IMR-90 (cell line): ENCODE results near the gene MRPL43. TPM values are rescaled to one million over a fixed set of nuclear protein-coding genes. Genes with fewer than 3 reads are reported as not detected.

Source experiments
- ATAC-seq: fragments of 200-7000 bp; cut with Tn5 transposase; 2 replicates; pipeline ENCODE4 v1.9.1; 2020; ENCODE audit warnings: low read depth, mild to moderate bottlenecking, moderate library complexity
- BruUV-seq: library from RNA; stranded (reverse); fragments of 400-500 nt; replicated peaks from 2 replicates; lab custom pipeline; 2021; lab: Mats Ljungman, UMichigan
- CTCF ChIA-PET: fragments of 300-600 bp; formaldehyde crosslinking; extraction: SDS; loops from one replicate; lab custom pipeline; 2021; ENCODE audit warnings: antibody characterized with exemption; lab: Yijun Ruan, JAX
- POLR2A ChIA-PET: fragments of 300-600 bp; sonication (Branson Sonifier 250); formaldehyde crosslinking; loops from one replicate; lab custom pipeline; 2022; ENCODE audit warnings: antibody characterized with exemption; ENCODE audit not compliant: unreplicated experiment; lab: Charles Lee
- DNase-seq: peaks from one replicate; pipeline ENCODE4 v3.0.0; 2013
- H2AFZ ChIP-seq: replicated peaks from 2 replicates; pipeline ENCODE3; 2013; ENCODE audit warnings: low read length, mild to moderate bottlenecking; ENCODE audit not compliant: poor library complexity
- H2AK5ac ChIP-seq: 2 replicates; pipeline ENCODE4 v1.6.1; 2013; ENCODE audit warnings: low read depth, low read length, inconsistent platforms
- H2AK9ac ChIP-seq: replicated peaks from 2 replicates; pipeline ENCODE3; 2013; ENCODE audit warnings: mild to moderate bottlenecking, low read depth, low read length, moderate library complexity; ENCODE audit not compliant: poor library complexity
- H2BK120ac ChIP-seq: 2 replicates; pipeline ENCODE4 v1.6.1; 2013; ENCODE audit warnings: low read depth, low read length, inconsistent platforms
- H2BK15ac ChIP-seq: 3 replicates; pipeline ENCODE4 v1.6.1; 2013; ENCODE audit warnings: low read depth, low read length, inconsistent platforms
- H2BK20ac ChIP-seq: 2 replicates; pipeline ENCODE4 v1.6.1; 2013; ENCODE audit warnings: low read depth, mild to moderate bottlenecking, inconsistent platforms, low read length, moderate library complexity
- H2BK5ac ChIP-seq: 2 replicates; pipeline ENCODE4 v1.6.1; 2013; ENCODE audit warnings: mild to moderate bottlenecking, low read depth, low read length, inconsistent platforms; ENCODE audit not compliant: poor library complexity, severe bottlenecking
- H3K14ac ChIP-seq: replicated peaks from 2 replicates; pipeline ENCODE4 v1.6.1; 2013; ENCODE audit warnings: low read depth, low read length, inconsistent platforms
- H3K18ac ChIP-seq: 2 replicates; pipeline ENCODE4 v1.6.1; 2013; ENCODE audit warnings: low read depth, low read length, control low read depth
- H3K23ac ChIP-seq: 2 replicates; pipeline ENCODE4 v1.6.1; 2013; ENCODE audit warnings: low read depth, low read length, inconsistent platforms
- H3K27ac ChIP-seq: 2 replicates; pipeline ENCODE4 v1.5.1; 2013; ENCODE audit warnings: mild to moderate bottlenecking, control low read depth, low read length; ENCODE audit not compliant: insufficient read depth
- H3K27me3 ChIP-seq: 2 replicates; pipeline ENCODE4 v1.6.1; 2013; ENCODE audit warnings: low read length; ENCODE audit not compliant: control insufficient read depth, insufficient read depth
- H3K36me3 ChIP-seq: 2 replicates; pipeline ENCODE4 v1.6.1; 2013; ENCODE audit warnings: low read length, mixed read lengths; ENCODE audit not compliant: control insufficient read depth, insufficient read depth
- H3K4ac ChIP-seq: 2 replicates; pipeline ENCODE4 v1.6.1; 2013; ENCODE audit warnings: low read depth, low read length, inconsistent platforms
- H3K4me1 ChIP-seq: 2 replicates; pipeline ENCODE4 v1.6.1; 2013; ENCODE audit warnings: low read length, mixed read lengths; ENCODE audit not compliant: control insufficient read depth, insufficient read depth
- H3K4me2 ChIP-seq: 2 replicates; pipeline ENCODE4 v1.6.1; 2013; ENCODE audit warnings: low read depth, mild to moderate bottlenecking, control low read depth, low read length, moderate library complexity
- H3K4me3 ChIP-seq: 2 replicates; pipeline ENCODE4 v1.5.1; 2013; ENCODE audit warnings: low read depth, mild to moderate bottlenecking, control low read depth, low read length, moderate library complexity; ENCODE audit not compliant: insufficient read depth
- H3K56ac ChIP-seq: 2 replicates; pipeline ENCODE4 v1.6.1; 2013; ENCODE audit warnings: low read length, inconsistent platforms; ENCODE audit not compliant: insufficient read depth; ENCODE audit errors: extremely low read depth
- H3K79me1 ChIP-seq, 2 experiments: 2 replicates each; pipeline ENCODE4 v1.6.1; 2013; ENCODE audit warnings: low read length in 2 of 2, inconsistent platforms in 1 of 2, low read depth in 1 of 2
- H3K9ac ChIP-seq: 2 replicates; pipeline ENCODE4 v1.6.1; 2013; ENCODE audit warnings: low read depth, low read length, control low read depth
- H3K9me1 ChIP-seq: 2 replicates; pipeline ENCODE4 v1.6.1; 2013; ENCODE audit warnings: low read length, inconsistent platforms; ENCODE audit not compliant: insufficient read depth
- H3K9me3 ChIP-seq: 2 replicates; pipeline ENCODE4 v1.6.1; 2013; ENCODE audit warnings: low read length; ENCODE audit not compliant: control insufficient read depth, insufficient read depth
- H4K20me1 ChIP-seq: 2 replicates; pipeline ENCODE4 v1.6.1; 2013; ENCODE audit warnings: low read length, inconsistent platforms; ENCODE audit not compliant: insufficient read depth
- H4K5ac ChIP-seq: 2 replicates; pipeline ENCODE4 v1.6.1; 2013; ENCODE audit warnings: mild to moderate bottlenecking, low read depth, low read length, control low read depth
- H4K8ac ChIP-seq, 2 experiments: 2 replicates each; pipeline ENCODE4 v1.6.1; 2013; ENCODE audit warnings: low read depth in 2 of 2, low read length in 2 of 2, control low read depth in 1 of 2, inconsistent platforms in 1 of 2
- H4K91ac ChIP-seq: 2 replicates; pipeline ENCODE4 v1.6.1; 2013; ENCODE audit warnings: low read depth, low read length, inconsistent platforms; ENCODE audit not compliant: insufficient read depth
- BHLHE40 ChIP-seq: fragments of 150-350 bp; IDR thresholded peaks from 2 replicates; pipeline ENCODE4 v1.6.1; 2016; ENCODE audit warnings: mild to moderate bottlenecking, low read depth, low read length
- CEBPB ChIP-seq: IDR thresholded peaks from 2 replicates; pipeline ENCODE4 v1.6.1; 2012; ENCODE audit warnings: low read depth, low read length, improper control_type of control experiment
- FOS ChIP-seq: fragments of 150-350 bp; IDR thresholded peaks from 2 replicates; pipeline ENCODE4 v1.6.1; 2016; ENCODE audit warnings: low read depth, low read length
- MAZ ChIP-seq: IDR thresholded peaks from 2 replicates; pipeline ENCODE4 v1.6.1; 2012; ENCODE audit warnings: low read depth, mild to moderate bottlenecking, low read length, improper control_type of control experiment, moderate library complexity, borderline replicate concordance
- MXI1 ChIP-seq: IDR thresholded peaks from 2 replicates; pipeline ENCODE4 v1.6.1; 2012; ENCODE audit warnings: low read depth, mild to moderate bottlenecking, low read length, moderate library complexity, borderline replicate concordance
- POLR2A ChIP-seq: IDR thresholded peaks from 2 replicates; pipeline ENCODE4 v1.6.1; 2012; ENCODE audit warnings: mild to moderate bottlenecking, low read depth, low read length
- RFX5 ChIP-seq: IDR thresholded peaks from 2 replicates; pipeline ENCODE4 v1.8.0; 2012; ENCODE audit warnings: low read depth, mild to moderate bottlenecking, low read length, moderate library complexity
- WGBS, 2 experiments: methylation state at CpG; one replicate each; pipeline versions ENCODE4 v1.1.5 to v1.1.7; 2013; ENCODE audit warnings: missing lambda C conversion rate in 2 of 2; ENCODE audit not compliant: insufficient read length in 1 of 2; ENCODE audit errors: extremely low coverage in 2 of 2; 5-methylcytosine and 5-hydroxymethylcytosine counted together
- dilution Hi-C: fragments of 300-500 bp; cut with HindIII; formaldehyde crosslinking; loops from one replicate; pipeline ENCODE4 v1.14.3; 2018; ENCODE audit warnings: low sequenced_read_pairs; ENCODE audit not compliant: unreplicated experiment
- in situ Hi-C: fragments of 300-500 bp; cut with MboI; formaldehyde crosslinking; loops from 3 replicates; pipeline ENCODE4 v1.14.3; 2019; ENCODE audit warnings: low sequenced_read_pairs, inconsistent platforms, mixed read lengths
- intact Hi-C: fragments of 100-400 bp; cut with micrococcal nuclease; formaldehyde crosslinking; loops from 2 replicates; pipeline ENCODE4 v1.10.0; 2022
- polyA plus RNA-seq, 3 experiments: library from polyadenylated mRNA; depleted of rRNA; stranded (reverse); fragments of >200 nt; gene quantifications; 2 replicates each; pipeline ENCODE4 v1.2.3, GENCODE V29; 2012; ENCODE audit warnings: low replicate concordance in 1 of 3
- total RNA-seq: library from RNA; depleted of rRNA; stranded (reverse); fragments of >200 nt; gene quantifications from 2 replicates; pipeline ENCODE4 v1.2.3, GENCODE V29; 2012
- TF ChIP-seq, protein P1 (sequence below): fragments of 150-350 bp; IDR thresholded peaks from 2 replicates; pipeline ENCODE4 v1.6.1; 2017; ENCODE audit warnings: mild to moderate bottlenecking, antibody characterized with exemption, low read length, low read depth
- TF ChIP-seq, protein P2 (sequence below): conservative IDR thresholded peaks from 2 replicates; pipeline ENCODE4 v1.5.1; 2012; ENCODE audit warnings: mild to moderate bottlenecking, low read depth, low read length, improper control_type of control experiment

The MRPL43 gene
- total and polyA plus RNA-seq, 2 of the 4 experiments (the other 2 are of a cell fraction): 61.3 to 142 TPM

GRCh38 chr10:100969187-100970075 lies 17.9 kb downstream of the MRPL43 start, which contains the start of gene SEMA4G (continued):
- no peak for TF ChIP-seq POLR2A
- TF ChIP-seq FOS: no peak
- no peak for TF ChIP-seq RFX5
- no peak for TF ChIP-seq CEBPB

DNA sequence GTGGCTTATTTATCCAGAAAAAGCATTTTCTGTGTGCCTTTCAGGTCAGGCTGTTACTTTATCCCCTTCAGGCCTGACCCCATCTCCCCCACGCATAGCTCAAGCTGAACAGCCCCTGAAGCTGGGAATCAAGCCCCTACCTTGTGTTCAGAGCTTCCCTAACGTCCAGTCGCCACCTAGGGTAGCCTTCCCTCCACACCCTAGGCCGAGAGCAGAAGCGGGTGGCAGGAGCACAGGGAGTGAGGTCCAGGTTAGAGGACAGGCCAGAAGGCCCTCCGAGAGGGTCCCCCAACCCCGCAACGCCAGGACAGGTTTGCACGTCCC lies 18.5 kb downstream of the MRPL43 start:
- Histone ChIP-seq H3K18ac (no peak overlapping the region), H3K36me3 (peaks cover 9% of the 10 kb centered on the region), H3K4me1 (peaks cover 6% of the 10 kb centered on the region), H2BK5ac (no peak overlapping the region), H4K5ac (peak overlapping the region; percentile 19), H4K20me1 (no peaks in the 10 kb centered on the region), H3K27ac (no peak overlapping the region), H3K9me3 (no peaks in the 10 kb centered on the region), H3K23ac (peak overlapping the region; percentile 68), H3K27me3 (no peaks in the 10 kb centered on the region), H3K9ac (peak overlapping the region; percentile 4), H3K56ac (no peak overlapping the region), H2BK20ac (no peak overlapping the region), H2AFZ (peak overlapping the region; percentile 97), H3K4me2 (peak overlapping the region; percentile 93), H4K91ac (peak overlapping the region; percentile 17; the same call in 1 of the 2 replicates), H3K4me3 (peak overlapping the region; percentile 36), H3K9me1 (peaks cover 14% of the 10 kb centered on the region; the same call in 1 of the 2 replicates), H3K4ac (peak overlapping the region; percentile 65), H3K79me1 (no peaks in the 10 kb centered on the region), H3K14ac (peak overlapping the region; percentile 78; the same call in 1 of the 2 replicates), H2BK15ac (no peak overlapping the region), H4K8ac (peak overlapping the region; percentile 8 to 84; a peak in 2 of 4 replicates), H2BK120ac (no peak overlapping the region), H2AK5ac (0 out of 2 replicates have a peak overlapping the region, but pooled peaks have one; percentile 56), H2AK9ac (peak overlapping the region; percentile 97)
- ATAC-seq (no peak), DNase-seq (no peak)
- intact Hi-C loops: no loop called here
- no TSS peak for BruUV-seq
- dilution Hi-C loops: no loop called here
- ChIA-PET CTCF (interaction anchor here (1.3 kb wide), 1 partner anchor 46 kb away, joined by 9 read pairs; no protein-coding TSS in a partner anchor), POLR2A (no interaction called here)
- no CpG with 5 or more reads among the region's 9 CpGs for WGBS, 2 experiments
- in situ Hi-C loops: no loop called here
- TF ChIP-seq BHLHE40: no peak
- TF ChIP-seq MXI1: no peak
- no peak for TF ChIP-seq CEBPB
- TF ChIP-seq FOS: no peak
- no peak for TF ChIP-seq POLR2A
- TF ChIP-seq, protein P1, sequence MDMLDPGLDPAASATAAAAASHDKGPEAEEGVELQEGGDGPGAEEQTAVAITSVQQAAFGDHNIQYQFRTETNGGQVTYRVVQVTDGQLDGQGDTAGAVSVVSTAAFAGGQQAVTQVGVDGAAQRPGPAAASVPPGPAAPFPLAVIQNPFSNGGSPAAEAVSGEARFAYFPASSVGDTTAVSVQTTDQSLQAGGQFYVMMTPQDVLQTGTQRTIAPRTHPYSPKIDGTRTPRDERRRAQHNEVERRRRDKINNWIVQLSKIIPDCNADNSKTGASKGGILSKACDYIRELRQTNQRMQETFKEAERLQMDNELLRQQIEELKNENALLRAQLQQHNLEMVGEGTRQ: no peak
- TF ChIP-seq, protein P2, sequence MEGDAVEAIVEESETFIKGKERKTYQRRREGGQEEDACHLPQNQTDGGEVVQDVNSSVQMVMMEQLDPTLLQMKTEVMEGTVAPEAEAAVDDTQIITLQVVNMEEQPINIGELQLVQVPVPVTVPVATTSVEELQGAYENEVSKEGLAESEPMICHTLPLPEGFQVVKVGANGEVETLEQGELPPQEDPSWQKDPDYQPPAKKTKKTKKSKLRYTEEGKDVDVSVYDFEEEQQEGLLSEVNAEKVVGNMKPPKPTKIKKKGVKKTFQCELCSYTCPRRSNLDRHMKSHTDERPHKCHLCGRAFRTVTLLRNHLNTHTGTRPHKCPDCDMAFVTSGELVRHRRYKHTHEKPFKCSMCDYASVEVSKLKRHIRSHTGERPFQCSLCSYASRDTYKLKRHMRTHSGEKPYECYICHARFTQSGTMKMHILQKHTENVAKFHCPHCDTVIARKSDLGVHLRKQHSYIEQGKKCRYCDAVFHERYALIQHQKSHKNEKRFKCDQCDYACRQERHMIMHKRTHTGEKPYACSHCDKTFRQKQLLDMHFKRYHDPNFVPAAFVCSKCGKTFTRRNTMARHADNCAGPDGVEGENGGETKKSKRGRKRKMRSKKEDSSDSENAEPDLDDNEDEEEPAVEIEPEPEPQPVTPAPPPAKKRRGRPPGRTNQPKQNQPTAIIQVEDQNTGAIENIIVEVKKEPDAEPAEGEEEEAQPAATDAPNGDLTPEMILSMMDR: no peak
- TF ChIP-seq RFX5: no peak
- TF ChIP-seq MAZ: no peak
